Keratinocyte (primary cell): Measurements from ENCODE around the gene GSTCD. TPM values are rescaled to one million over a fixed set of nuclear protein-coding genes. Genes with fewer than 3 reads are reported as not detected.

Experiments used
- DNase-seq: peaks from one replicate; pipeline ENCODE4 v3.0.0-alpha.2; 2011; ENCODE audit warnings: low read depth, missing footprints, low spot score
- FAIRE-seq: peaks from 2 replicates; lab custom pipeline; 2011; peaks lifted over from hg19 to GRCh38; lab: Jason Lieb, UNC
- H2AFZ ChIP-seq: 2 replicates; pipeline ENCODE4 v1.6.0; 2012; ENCODE audit warnings: low read length, control low read depth, inconsistent platforms; ENCODE audit not compliant: control insufficient read depth
- H3K27ac ChIP-seq: 2 replicates; pipeline ENCODE4 v1.5.1; 2011; ENCODE audit warnings: low read length; ENCODE audit not compliant: control insufficient read depth, insufficient read depth
- H3K27me3 ChIP-seq: 3 replicates; pipeline ENCODE4 v1.6.0; 2011; ENCODE audit warnings: low read length; ENCODE audit not compliant: control insufficient read depth, insufficient read depth; ENCODE audit errors: extremely low read depth
- H3K36me3 ChIP-seq, 2 experiments: 2 replicates in 1 of 2; 3 replicates in 1 of 2; pipeline ENCODE4 v1.5.1; 2011; ENCODE audit warnings: low read length in 2 of 2, mild to moderate bottlenecking in 1 of 2; ENCODE audit not compliant: control insufficient read depth in 2 of 2, insufficient read depth in 2 of 2; ENCODE audit errors: extremely low read depth in 1 of 2
- H3K4me1 ChIP-seq: 3 replicates; pipeline ENCODE4 v1.5.1; 2011; ENCODE audit warnings: low read length; ENCODE audit not compliant: control insufficient read depth, insufficient read depth; ENCODE audit errors: extremely low read depth
- H3K4me2 ChIP-seq: 3 replicates; pipeline ENCODE4 v1.6.0; 2011; ENCODE audit warnings: low read depth, low read length; ENCODE audit not compliant: control insufficient read depth, insufficient read depth; ENCODE audit errors: extremely low read depth
- H3K4me3 ChIP-seq, 3 experiments: fragments of 200-600 bp in 1 of 3; sonication (generic) in 1 of 3; 2 replicates in 2 of 3; 3 replicates in 1 of 3; pipeline ENCODE4 v1.5.1; 2011 to 2016; ENCODE audit warnings: low read length in 3 of 3, mild to moderate bottlenecking in 3 of 3, control low read depth in 2 of 3, inconsistent platforms in 1 of 3, low read depth in 1 of 3, mixed read lengths in 1 of 3, mixed run types in 1 of 3, moderate library complexity in 1 of 3; ENCODE audit not compliant: control insufficient read depth in 2 of 3, insufficient read depth in 2 of 3; ENCODE audit errors: extremely low read depth in 1 of 3
- H3K79me2 ChIP-seq: 2 replicates; pipeline ENCODE4 v1.6.0; 2012; ENCODE audit warnings: low read length; ENCODE audit not compliant: control insufficient read depth, insufficient read depth
- H3K9ac ChIP-seq: 3 replicates; pipeline ENCODE4 v1.6.0; 2011; ENCODE audit warnings: low read length; ENCODE audit not compliant: control insufficient read depth, insufficient read depth; ENCODE audit errors: extremely low read depth
- H3K9me1 ChIP-seq: 3 replicates; pipeline ENCODE4 v1.6.0; 2011; ENCODE audit warnings: low read length; ENCODE audit not compliant: control insufficient read depth, insufficient read depth; ENCODE audit errors: extremely low read depth
- H3K9me3 ChIP-seq: 2 replicates; pipeline ENCODE4 v1.5.1; 2012; ENCODE audit warnings: low read depth, low read length; ENCODE audit not compliant: control insufficient read depth
- H4K20me1 ChIP-seq: 3 replicates; pipeline ENCODE4 v1.6.0; 2011; ENCODE audit warnings: low read length; ENCODE audit not compliant: control insufficient read depth, insufficient read depth; ENCODE audit errors: extremely low read depth
- CTCF ChIP-seq, 3 experiments: IDR thresholded peaks in 1 of 3; conservative IDR thresholded peaks in 1 of 3; optimal IDR thresholded peaks in 1 of 3; 2 replicates in 2 of 3; 3 replicates in 1 of 3; pipeline versions ENCODE3 to v1.5.1; 2011; ENCODE audit warnings: low read length in 3 of 3, mild to moderate bottlenecking in 3 of 3, moderate library complexity in 2 of 3, control low read depth in 1 of 3, inconsistent platforms in 1 of 3; ENCODE audit not compliant: insufficient read depth in 2 of 3; ENCODE audit errors: extremely low read depth in 1 of 3
- EZH2 ChIP-seq: IDR thresholded peaks from one replicate; pipeline ENCODE4 v1.6.1; 2012; ENCODE audit warnings: inconsistent platforms, mild to moderate bottlenecking, low read length, moderate library complexity
- dilution Hi-C: fragments of 300-500 bp; cut with MboI; formaldehyde crosslinking; loops from one replicate; pipeline ENCODE4 v1.7.0; 2020; ENCODE audit warnings: low sequenced_read_pairs; ENCODE audit not compliant: extremely low pct_ligation_motif_present
- polyA plus RNA-seq, 5 experiments: library from polyadenylated mRNA; depleted of rRNA in 3 of 5; stranded (reverse) in 3 of 5; stranded (forward) in 1 of 5; unstranded in 1 of 5; fragments of >200 nt; gene quantifications; 1 replicate in 1 of 5; 2 replicates in 3 of 5; 3 replicates in 1 of 5; pipeline versions ENCODE4 v1.2.1 to v1.2.3, GENCODE V29; 2011 to 2012; ENCODE audit warnings: missing spikeins in 2 of 5, low read depth in 1 of 5, low replicate concordance in 1 of 5

The GSTCD gene
- polyA plus RNA-seq, 1 donor (not counting 4 experiments of a cell fraction or from before 2014, with no cell fraction given): 23.2 TPM

- Histone ChIP-seq H4K20me1 (no peaks in the 10 kb centered on the region), H3K9ac (no peak overlapping the region), H3K4me3 (no peak overlapping the region), H3K27ac (no peak overlapping the region), H3K36me3 (no peaks in the 10 kb centered on the region), H3K4me2 (no peak overlapping the region), H2AFZ (no peak overlapping the region), H3K9me1 (no peaks in the 10 kb centered on the region), H3K4me1 (no peaks in the 10 kb centered on the region), H3K27me3 (no peaks in the 10 kb centered on the region), H3K79me2 (no peaks in the 10 kb centered on the region), H3K9me3 (no peaks in the 10 kb centered on the region)
- TF ChIP-seq EZH2 (no peak), CTCF (optimal IDR thresholded peaks at IDR 0.05 in 1 of 3, IDR thresholded peaks at IDR 0.05 in 1 of 3, conservative IDR thresholded peaks at IDR 0.05 in 1 of 3; ENCODE audit: extremely low read depth in 1 of 3, insufficient read depth in 2 of 3, low read length in 3 of 3) (no peak)
- DNase-seq (no peak), FAIRE-seq (no peak)
- dilution Hi-C loops: no loop called here
These were observed 98.9 kb downstream of the GSTCD start for GRCh38 chr4:105807496-105807895.

- TF ChIP-seq CTCF (optimal IDR thresholded peaks at IDR 0.05 in 1 of 3, IDR thresholded peaks at IDR 0.05 in 1 of 3, conservative IDR thresholded peaks at IDR 0.05 in 1 of 3; ENCODE audit: extremely low read depth in 1 of 3, insufficient read depth in 2 of 3, low read length in 3 of 3) (no peak), EZH2 (no peak)
These were observed 99.6 kb downstream of the GSTCD start for GRCh38 chr4:105808030-105808749.

More at GRCh38 chr4:105808030-105808749, 99.6 kb downstream of the GSTCD start:
- H3K27ac ChIP-seq: peak overlapping the region; percentile 24
- no peaks in the 10 kb centered on the region for H3K9me1 ChIP-seq
- no peaks in the 10 kb centered on the region for H4K20me1 ChIP-seq
- H3K4me1 ChIP-seq: no peaks in the 10 kb centered on the region
- H3K9ac ChIP-seq: no peak overlapping the region
- H3K4me3 ChIP-seq: no peak overlapping the region
- no peak overlapping the region for H3K4me2 ChIP-seq
- no peaks in the 10 kb centered on the region for H3K79me2 ChIP-seq
- H3K9me3 ChIP-seq: no peaks in the 10 kb centered on the region
- FAIRE-seq (peak; percentile 17), DNase-seq (no peak)
- dilution Hi-C loops: no loop called here
- H2AFZ ChIP-seq: no peak overlapping the region
- no peaks in the 10 kb centered on the region for H3K27me3 ChIP-seq
- H3K36me3 ChIP-seq: no peaks in the 10 kb centered on the region
